ENCODE measurements around the gene RAB40B.
"Not testable (repeated sequence)": the region's sequence is repeated elsewhere in the genome, so short reads cannot be mapped to it uniquely, and the experiment has no call there.

Gene RAB40B

GRCh38 chr17:82665217-82665616, 33.3 kb downstream of the RAB40B start:
- no peak for DNase-seq

- DNase-seq, result no peak
These were observed 33.8 kb downstream of the RAB40B start for GRCh38 chr17:82664701-82665182.

DNA sequence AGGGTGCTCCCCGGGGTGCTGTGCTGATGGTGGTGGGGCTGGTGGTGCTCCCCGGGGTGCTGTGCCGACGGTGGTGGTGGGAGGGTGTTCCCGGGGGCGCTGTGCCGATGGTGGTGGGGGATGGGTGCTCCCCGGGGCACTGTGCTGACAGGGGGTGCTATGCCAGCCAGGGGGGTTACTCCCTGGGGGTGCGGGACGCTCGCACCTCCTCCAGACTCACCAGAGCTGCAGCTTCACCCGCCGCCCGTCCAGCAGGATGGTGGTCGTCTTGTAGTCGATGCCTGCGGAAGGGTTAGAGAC, 34.3 kb downstream of the RAB40B start:
- no peak for DNase-seq

DNA sequence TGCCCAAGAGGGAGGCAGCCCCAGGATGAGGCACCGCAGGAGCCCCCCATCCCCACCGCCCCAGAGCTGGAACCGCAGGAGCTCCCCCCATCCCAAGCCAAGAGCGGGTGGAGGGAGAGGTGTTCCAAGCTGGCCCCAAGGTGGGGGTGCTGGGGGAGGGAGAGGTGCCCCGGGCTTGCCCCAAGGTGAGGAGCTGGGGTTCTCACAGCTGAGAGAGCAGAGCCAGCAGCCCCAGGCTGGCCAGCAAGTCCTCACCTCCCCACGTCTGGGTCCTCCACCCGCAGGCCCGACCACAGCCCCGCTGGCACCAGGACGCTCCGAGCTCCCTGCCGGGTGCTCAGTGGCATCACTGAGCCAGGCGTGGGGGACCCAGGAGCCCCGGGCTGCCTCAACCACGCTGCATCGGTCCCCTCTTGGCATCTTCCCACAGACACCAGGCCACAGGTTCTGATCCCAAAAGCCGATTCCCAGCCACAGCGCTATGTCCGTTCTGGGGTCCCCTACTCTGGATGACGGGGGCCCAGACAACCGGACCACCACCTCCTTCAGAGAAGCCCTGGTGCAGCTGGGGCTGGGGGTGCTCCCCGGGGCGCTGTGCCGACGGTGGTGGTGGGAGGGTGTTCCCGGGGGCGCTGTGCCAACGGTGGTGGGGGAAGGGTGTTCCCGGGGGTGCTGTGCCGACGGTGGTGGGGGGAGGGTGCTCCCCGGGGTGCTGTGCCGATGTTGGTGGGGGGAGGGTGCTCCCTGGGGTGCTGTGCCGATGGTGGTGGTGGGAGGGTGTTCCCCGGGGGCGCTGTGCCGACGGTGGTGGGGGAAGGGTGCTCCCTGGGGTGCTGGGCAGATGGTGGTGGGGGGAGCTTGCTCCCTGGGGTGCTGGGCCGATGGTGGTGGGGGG, 34.9 kb downstream of the RAB40B start:
- DNase-seq, result no peak

- DNase-seq, result no peak
These were observed 35.7 kb downstream of the RAB40B start for GRCh38 chr17:82662711-82663261.

- DNase-seq, result no peak
These were observed 36.5 kb downstream of the RAB40B start for GRCh38 chr17:82661717-82662683.

- DNase-seq, result no peak
These were observed 38.6 kb downstream of the RAB40B start for GRCh38 chr17:82659886-82660285.

DNA sequence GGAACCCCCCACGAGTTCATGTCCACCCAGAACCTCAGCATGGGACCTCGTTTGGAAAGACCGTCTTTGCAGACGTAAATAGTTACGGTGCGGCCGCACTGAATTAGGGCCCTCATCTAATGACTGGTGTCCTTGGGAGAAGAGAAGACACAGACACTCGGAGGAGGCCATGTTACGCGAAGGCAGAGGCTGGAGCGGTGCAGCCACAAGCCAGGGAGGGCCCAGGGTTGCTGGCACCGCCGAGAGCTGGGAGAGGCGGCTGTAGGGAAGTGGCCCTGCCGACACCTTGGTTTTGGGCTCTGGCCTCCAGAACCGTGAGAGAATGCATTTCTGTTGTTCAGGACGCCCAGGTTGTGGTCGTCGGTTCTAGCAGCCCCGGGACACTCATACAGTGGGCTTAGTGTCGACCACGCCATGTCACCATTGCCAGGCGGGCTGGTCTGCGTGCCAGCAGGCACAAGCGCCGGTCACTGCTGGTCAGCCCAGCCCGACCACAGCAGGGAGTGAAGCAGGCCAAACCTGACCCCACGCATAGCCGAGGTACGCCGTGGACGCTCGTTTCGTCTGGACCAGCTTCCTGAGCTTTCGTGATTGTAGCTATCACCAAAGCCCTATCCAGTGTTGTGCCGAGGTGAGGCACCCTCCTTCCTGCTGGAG, 39.6 kb downstream of the RAB40B start:
- DNase-seq, result no peak

DNA sequence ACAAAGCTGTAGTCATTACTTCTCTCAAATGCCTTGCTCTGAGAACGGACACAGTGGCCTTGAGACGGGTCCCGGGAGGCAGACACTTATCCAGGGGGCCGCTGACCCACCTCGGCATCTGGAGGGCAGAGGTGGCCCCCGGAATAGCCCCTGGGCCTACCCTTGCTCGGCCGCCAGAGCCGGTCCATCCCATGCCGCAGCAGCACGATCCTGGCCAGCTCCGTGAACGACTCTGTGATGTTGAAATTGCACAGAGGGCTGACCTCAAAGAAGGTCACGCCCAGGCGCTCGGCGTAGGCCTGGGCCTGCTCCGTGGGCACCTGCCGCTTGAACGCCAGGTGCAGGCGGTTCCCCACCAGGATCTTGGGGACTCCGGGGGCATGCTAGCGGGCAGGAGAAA, 40.2 kb downstream of the RAB40B start:
- DNase-seq, result no peak

- DNase-seq, result no peak
These were observed 40.6 kb downstream of the RAB40B start for GRCh38 chr17:82657926-82658325.

DNA sequence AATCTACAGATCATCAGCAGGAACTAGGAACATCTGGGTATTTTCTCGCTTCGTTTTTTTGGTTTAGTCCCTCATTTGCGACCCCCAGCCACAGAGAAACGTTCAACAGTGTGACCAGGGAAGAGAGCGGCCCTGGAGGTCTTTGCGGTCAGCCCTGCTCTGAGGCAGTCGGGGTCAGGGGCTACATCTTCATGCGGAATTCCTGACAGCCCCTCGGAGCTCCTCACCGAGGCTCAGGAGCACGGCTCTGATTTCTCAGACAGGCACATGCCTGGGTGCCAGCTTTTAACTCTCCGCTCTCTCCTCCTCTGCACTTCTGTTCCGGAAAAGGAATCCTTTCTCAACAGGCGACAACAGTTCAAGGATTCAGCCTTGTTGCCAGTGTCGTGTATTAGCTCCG, 42.2 kb downstream of the RAB40B start:
- no peak for DNase-seq

- DNase-seq, result no peak
These were observed 43.0 kb downstream of the RAB40B start for GRCh38 chr17:82655523-82655922.

- no peak for DNase-seq
These were observed 43.4 kb downstream of the RAB40B start for GRCh38 chr17:82655038-82655479.

- not testable (repeated sequence) for DNase-seq
These were observed 43.9 kb downstream of the RAB40B start for GRCh38 chr17:82654611-82655010.

DNA sequence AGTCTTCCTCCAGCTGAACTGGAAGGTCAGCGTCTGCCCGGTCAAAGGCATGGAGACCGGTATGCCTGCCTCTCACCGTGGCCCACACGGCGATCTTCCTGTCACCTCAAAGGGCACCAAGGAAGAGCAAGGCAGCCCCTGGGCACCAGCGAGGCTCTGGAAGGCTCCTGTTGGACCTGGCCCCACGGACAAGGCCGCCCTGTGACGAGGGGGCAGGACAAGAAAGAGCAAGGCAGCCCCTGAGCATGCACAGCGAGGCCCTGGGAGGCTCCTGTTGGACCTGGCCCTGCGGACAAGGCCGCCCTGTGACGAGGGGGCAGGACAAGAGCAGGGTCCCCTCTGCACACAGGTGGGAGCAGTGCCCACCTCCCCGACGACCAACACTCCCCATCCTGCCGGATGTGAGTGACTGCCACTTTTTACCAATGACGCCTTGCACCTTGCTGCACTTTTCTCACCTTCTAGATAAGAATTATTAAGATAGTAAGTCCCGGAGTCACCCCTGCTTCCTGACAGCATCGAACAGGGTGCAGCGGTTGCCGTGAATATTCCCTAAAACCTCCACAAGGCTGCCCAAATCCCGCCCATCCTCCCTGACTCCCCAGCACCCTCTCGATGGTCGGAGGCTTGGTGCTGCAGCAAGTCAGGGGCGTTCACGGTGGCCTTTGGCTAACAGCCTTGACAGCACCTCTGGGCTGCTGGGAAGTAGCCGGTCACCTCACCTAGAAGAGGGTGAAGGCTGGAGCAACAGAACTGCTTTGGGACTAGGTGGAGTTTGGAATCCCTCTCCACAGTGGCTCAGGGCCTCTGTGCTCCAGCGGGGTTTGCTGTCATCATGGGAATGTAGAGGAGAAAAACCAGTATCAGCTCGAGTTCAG, 44.6 kb downstream of the RAB40B start:
- no peak for DNase-seq

GRCh38 chr17:82650723-82651122, 47.8 kb downstream of the RAB40B start:
- DNase-seq, result no peak

DNA sequence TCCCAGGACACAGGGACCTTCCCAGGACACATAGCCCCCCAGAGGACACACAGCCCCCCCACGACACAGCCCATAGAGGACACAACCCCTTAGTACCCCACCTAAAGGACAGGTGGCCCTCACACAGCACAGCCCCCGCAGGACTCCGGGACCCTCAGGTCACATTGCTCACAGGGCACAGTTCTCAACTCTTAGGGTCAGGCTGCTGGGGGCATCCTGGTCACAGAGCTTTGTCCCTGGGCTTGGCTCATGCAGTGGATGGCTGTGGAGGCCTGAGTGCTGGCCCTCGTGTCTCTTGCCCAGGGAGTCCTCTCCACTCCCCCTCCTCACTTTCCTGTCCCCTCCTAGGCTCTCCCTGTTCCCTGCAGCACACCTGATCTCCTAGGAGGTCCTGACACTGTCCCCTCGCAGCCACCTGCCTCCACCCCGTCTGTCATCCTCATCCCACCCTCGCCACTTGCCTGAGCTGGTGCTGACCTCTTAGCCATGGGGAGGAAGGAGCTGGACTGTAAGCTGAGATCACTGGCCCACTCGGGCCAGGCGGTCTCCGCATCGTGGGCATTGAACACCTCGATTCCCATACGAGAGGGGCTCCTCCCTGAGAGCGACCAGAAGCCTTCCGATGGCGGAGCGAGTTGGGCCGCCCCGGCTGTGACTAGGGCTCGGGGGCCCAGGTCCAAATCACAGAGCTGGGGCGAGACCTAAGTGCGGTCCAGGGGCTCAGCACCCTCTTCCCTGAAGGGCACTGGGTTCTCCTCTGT, 48.8 kb downstream of the RAB40B start:
- no peak for DNase-seq

- DNase-seq, result peak; percentile 43
These were observed 49.7 kb downstream of the RAB40B start for GRCh38 chr17:82648742-82649331.

DNA sequence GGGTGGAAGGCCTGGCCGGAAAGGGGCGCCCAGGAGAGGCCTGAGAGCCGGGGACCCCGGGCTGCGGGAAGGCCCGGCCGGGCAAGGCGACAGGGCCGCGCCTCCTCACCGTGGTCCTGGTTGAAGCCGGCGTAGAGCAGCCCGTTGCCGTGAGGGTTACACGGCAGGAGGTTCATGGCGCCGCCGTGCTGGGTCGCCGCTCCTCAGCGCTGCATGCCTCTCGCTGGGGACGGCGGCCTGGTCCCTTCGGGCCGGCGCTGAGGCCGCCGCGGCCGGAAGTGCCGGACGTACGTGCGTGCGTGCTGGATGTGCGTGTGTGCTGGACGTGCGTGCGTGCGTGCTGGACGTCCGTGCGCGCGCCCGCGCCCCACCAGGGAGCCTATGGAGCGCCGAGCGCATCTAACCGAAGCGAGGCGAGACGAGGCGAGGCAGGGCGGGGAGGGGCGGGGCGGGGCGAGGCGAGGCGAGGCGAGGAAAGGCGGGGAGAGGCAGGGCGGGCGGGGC, 50.3 kb downstream of the RAB40B start, which contains the start of gene WDR45B:
Gene WDR45B, minus strand, starts transcription at position 280 of the 504 bp plus-strand sequence. Its CDS starts 104 bp downstream, at position 176.
- peak; percentile 95 for DNase-seq

- no peak for DNase-seq
These were observed 50.8 kb downstream of the RAB40B start for GRCh38 chr17:82647593-82648164.
